HG02588 (cell line): ENCODE measurements around the gene PAF1.
A peak's percentile ranks its signal among the peaks of the same experiment; 100 is the strongest.
"Not testable (repeated sequence)": the region's sequence is repeated elsewhere in the genome, so short reads cannot be mapped to it uniquely, and the experiment has no call there.

Experiments used
- ATAC-seq: cut with Tn5 transposase; IDR thresholded peaks from one replicate; pipeline ENCODE4 v1.9.1; 2021; ENCODE audit warnings: mild to moderate bottlenecking, moderate library complexity; ENCODE audit not compliant: unreplicated experiment

The PAF1 gene

DNA sequence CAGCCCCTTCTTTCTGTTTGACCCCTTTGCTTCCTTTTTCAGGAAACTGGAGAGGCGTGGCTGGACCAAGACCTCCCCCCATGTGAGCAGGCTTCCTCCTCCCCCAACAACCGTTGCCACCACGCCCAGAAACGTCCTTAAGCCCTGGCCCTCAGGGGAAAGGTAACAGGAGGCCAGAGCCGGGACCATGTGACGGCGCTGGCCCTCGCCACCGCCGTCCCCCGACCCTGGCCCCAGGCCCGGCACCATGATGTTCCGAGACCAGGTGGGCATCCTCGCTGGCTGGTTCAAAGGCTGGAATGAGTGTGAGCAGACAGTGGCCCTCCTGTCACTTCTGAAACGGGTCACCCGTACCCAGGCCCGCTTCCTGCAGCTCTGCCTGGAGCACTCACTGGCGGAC is 34.3 kb downstream of the PAF1 start:
- ATAC-seq, result no peak

DNA sequence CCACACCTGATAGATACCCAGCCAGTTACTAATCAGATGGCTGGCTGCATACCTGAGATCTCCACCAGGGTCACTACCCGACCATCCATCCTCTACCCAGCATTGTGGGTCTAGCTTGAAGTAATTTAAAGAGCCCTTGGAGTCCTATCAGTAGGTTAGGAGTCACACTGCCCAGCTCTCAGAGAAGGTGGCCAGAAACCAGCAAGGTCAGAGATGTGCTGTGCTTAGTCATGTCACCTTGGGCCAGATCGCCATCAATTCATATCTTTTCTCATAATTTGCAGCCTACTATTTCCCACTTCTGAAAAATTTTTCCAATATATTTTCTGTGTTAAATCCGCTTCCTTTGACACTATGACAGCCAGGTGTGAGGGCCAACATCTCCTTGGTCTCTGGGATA is 34.8 kb downstream of the PAF1 start:
- ATAC-seq, result no peak

DNA sequence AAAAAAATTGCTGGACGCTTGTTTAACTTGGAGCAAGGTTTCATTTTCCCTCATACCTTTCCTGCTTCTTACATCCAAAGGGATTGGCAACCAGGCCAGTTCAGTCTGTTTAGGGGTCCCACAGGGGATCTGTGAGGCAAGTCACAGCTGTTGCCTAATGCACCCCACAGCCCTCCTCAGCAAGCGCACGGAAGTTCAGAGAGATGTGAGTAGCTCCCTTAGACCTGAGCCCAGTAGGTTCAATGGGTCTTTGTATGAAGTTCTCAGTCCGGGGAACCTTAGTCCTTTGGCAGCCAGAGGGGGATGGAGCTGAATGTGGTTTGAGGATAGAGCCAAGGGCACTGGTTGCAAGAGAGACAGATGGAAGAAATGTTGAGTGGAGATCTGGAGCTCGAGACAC is 35.7 kb downstream of the PAF1 start:
- no peak for ATAC-seq

DNA sequence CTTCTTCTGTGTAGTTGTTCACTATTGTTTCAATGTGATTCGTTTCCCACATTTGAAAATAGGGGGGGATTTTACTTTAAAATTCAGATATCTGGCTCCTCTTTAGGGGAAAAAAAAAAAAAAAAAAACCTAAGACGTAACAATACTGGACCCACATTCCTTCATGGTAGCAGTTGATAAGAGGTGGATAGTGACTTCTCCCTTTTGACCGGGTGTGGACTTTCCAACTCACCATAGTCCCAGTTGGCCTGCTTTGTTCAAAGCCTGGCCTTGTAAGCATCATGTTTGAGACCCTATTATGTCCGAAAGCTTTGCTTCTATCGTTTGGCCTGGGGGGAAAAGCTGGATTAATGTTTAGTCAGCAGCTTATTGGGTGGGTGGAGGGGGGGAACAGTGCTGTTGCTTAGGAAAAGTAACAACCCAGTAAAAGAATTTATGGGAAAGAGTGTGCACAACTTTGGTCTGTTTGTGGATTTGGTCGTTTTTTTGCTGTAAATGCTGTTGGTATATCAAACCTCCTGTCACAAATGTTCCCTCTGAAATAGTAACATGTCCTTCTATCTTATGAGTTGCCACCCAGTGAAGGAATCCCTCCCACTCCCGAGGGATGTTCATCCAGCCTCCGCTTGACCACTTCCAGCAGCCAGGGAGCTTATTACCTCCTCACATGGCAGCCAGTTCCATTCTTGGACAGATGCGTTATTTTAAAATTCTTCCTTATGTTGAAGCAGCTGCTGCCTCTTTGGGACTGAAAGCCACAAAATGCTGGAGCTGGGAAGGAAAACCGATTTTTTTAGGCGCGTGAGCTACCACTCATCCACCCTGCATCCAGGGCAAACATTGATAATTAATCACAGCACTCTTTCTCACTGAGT is 38.3 kb downstream of the PAF1 start:
- no peak for ATAC-seq

DNA sequence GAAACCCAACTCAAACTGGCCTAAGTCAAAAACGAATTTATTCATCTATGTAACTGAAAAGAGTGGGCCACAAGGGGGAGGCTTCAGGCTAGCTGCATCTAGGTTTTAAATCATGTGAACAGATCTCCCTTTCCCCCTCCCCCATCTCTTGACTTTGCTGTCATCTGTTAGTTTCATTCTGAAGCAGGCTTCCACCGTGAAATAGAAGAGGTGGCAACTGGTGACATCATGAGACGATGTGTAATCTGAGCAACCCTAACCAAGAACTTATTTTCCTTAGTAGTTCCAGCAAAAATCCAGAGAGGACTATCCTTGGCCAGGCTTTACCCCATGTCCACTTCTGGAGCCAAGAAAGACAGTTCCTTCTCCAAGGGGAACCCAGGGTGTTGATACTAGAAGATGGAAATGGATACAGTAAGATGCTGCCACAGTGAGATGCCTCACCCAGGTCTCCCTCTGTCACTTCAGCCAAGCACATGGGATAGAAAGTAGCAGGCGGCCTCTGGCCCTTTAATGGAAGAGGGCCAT is 39.3 kb downstream of the PAF1 start:
- no peak for ATAC-seq

DNA sequence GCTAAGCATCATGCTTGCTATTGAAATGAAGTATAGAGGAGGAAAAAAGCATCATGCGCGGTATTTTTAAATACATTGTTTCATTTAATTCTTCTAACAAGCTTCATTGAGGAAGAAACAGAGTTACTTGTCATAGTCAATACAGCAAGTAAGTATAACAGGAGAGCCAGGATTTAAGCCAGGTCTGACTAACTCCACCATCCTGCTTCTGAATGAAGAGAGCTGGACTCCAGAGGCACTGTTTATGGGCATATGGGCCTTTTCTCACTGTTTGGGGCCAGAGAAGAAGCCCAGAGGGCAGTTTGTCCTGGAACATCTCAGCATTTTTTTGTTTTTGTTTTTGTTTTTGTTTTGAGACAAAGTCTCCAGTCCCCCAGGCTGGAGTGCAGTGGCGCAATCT is 40.8 kb downstream of the PAF1 start:
- ATAC-seq, result no peak

DNA sequence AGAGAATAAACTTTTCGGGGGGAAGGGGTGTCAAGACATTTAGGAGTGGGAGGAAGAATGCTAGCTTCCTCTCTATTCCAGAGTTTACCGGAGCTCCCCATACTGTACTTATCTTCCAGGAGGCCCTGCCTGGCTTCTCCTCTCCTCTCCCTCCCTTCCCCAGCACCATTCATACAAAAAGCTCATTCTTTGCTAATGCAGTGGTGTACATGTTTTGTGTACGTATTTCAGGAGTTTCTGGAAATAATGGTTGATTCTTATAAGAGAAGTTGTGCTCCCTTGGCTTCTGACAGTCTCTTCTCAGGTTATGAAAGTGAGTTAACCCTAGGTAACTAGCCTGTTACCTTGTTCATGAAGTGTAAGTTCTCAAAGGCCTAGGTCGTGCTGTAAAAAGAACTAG is 41.6 kb downstream of the PAF1 start:
- ATAC-seq, result no peak

DNA sequence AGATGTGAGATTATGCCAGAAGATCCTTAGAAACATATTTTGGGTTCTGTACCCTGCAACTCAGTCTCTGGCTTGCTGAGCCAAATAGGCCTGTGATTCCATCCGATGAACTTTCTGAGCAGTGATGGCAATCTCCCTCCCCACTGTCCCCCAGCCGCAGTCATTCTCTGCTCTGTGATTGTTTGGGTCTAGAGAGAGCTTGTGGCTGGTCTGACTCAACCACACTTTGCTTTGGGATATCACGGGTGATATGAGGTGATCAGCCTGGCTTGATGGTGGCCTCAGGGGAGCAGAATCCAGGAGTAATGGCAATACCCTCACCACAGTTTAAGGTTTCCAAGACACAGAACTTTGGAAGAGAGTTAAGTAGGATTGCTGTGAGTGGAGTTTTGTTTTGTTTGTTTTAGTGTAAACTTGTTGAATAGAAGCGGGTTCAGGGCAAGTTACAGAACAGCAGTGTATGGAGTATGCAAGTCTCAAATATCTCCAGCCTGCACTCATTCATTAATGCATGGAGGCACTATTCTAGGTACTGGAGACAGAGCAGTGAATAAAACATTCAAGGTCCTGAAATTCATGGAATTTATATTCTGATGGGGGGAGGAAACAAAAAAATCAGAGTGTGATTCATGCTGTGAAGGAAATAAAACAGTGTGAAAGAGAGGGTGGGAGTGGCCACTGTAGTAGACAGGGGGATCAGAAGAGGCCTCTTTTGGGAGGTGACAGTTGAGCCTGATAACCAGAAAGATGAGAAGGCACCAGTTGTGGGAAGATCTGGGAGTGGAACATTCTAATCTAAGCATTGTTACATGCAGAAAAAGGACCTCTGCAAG is 43.4 kb downstream of the PAF1 start:
- no peak for ATAC-seq

DNA sequence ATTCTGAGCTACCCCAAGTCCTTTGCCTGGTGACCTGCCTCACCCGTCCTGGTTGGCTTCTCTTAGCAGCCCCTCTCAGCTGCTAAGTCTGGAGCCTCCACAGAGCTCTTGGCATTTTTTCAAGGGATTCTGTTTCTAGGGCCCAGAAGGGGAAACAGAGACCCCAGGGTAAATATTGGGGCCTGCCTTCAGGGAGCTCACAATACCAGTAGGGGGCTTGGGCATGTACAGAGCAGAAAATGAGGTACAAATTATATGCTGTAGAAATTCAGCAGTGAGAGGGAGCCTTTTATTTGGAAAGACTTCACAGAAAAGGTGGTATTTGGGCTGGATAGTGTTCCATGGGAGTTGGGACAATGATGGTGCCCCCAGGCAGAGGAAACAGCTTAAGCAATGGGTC is 45.0 kb downstream of the PAF1 start:
- no peak for ATAC-seq

DNA sequence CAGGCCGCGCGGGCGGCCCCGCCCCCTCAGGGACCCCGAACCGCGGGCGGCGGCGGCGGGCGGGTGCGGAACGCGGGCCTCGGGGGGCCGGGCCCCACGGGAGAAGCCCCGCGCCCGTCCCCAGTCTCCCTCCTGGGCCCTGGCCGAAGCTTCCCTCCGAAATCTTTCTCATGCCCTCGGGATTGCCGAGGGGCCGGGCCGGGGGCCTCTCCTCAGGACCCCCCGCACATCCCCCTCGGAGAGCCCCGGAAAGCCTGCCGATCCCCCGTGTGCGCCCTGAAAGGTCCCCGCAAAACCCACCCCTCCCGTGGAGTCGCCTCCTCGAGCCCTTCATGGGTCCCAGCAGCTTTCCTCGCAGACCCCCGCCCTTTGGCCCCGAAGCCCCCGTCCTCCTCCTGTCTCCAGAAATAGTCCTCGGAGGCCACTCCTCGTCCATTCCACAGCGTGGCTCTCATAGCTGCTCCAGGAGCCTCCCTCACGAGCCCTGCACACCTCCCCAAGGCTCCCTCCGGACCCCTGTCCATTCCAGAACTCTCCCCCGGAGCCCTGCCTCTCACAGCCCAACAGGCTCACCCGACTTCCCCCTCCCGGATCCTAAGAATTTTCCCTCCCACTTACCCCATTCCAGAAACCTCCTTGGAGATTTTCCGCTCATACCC is 48.1 kb downstream of the PAF1 start:
- ATAC-seq, result no peak

DNA sequence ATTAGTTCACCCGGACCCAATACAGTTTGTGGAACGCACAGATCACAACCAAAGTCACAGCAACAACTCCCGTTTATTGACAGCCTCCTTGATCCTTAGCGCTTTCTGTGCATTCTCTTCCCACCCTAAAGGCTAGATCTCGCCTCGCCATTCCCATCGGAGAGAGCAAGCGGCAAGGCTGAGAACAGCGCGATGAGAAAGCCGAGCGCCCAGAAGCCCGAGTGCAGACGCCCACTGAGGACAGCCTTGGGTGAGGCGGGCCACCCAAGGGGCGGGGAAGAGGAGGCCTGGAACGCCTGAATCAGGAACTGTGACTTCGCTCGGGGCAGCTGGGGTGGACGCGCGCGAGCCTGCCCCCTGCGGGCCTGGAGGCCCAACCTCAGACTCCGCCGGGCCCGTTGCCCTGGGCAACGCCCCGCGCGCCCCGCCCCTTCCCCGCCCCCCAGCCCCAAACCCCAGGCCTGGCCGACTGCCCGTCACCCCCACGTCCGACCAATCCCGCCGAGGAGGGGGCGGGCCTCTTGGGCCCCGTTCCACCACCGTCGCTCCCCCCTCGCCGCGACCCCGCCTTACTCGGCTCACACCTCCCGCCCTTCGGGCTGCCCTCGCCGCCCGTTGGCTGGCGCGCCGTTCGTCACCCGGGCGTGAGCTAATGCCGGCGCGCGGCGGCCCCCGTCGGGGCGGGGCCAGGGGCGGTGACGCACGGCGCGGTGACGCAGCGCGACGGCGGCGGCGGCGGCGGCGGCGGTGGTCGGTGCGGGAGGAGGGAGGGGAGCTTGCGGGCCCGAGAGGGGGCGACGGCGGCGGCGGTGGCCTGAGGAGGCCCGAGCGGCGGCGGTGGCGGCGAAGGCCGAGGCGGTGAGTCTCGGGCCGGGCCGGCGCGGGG is 48.9 kb downstream of the PAF1 start, which contains the start of gene SAMD4B:
Gene SAMD4B, plus strand, starts transcription at position 703 of the 886 bp plus-strand sequence. CDS start 14,473 bp downstream, outside the sequence.
- peak; percentile 82 for ATAC-seq

DNA sequence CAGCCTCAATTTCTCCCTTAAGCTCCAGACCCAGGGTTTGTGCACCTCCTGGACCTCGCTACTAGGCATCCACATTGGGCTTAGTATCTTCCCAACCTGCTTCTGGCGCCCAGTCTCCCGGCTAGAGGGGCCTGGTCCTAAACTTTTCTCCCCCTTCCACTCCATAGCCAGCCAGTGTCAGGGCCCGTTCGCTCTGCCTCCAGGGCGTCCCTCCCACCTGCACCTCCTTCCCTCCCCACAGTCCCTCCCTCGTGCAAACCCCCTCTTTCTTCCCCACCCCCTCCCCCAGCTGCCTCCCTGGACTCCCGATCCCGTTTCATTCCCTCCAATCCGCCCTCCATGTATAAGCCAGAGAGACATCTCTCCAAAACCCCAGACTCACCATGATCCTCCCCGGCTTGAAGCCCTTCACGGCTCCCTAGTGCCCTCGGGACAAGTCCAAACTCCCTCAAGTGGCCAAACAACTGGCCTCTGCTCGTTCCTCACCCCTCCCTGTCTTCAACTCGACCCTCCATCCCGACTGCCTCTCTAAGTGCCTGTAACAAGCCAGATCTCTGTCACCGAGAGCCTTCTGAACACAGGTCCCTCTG is 49.7 kb downstream of the PAF1 start:
- ATAC-seq, result no peak

DNA sequence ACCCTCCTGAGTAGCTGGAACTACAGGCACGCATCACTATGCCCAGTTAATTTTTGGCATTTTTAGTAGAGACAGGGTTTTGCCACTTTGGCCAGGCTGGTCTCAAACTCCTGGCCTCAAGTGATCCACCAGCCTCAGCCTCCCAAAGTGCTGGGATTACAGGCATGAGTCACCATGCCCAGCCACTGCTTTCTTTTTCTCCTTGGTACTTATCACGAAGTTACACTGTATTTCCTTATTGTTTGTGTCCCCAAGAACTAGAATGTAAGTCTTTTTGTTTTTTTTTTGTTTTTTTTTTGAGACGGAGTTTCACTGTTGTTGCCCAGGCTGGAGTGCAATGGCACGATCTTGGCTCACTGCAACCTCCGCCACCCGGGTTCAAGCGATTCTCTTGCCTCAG is 50.8 kb downstream of the PAF1 start:
- not testable (repeated sequence) for ATAC-seq

DNA sequence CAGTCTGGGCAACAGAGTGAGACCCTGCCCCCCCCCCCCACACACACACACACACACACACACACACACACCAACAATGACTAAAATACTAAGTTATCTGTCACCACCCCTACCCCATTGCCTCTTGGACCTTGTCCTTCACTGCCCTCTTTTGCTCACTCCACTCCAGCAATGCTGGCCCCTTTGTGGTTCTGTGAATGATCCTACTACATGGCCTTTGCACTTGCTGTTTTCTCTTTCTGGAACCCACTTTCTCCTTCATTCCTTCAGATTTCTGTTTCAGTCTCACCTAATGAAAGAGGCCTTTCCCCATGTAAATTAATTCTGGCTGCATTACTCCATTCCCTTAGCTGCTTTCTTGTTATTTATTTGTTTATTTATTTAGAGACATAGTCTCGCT is 51.2 kb downstream of the PAF1 start:
- ATAC-seq, result no peak

DNA sequence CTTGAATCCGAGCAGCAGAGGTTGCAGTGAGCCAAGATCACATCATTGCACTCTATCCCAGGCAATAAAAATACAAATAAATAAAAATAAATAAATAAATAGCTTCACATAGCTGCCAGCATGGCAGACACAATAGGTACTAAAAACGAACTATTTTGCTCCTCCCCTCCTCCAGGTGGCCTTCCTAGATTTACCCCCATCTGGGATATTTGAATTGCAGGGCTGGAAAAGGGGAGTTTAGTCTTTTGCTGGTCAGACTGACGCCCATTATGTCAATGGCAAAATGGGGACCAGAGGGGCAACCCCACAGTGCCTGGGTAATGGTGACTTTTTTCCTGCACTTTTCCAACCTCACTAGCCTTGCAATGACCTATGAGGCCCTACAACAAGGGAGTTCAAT is 54.4 kb downstream of the PAF1 start:
- no peak for ATAC-seq
